ENCODE data around the gene NLGN3.

The NLGN3 gene

DNA sequence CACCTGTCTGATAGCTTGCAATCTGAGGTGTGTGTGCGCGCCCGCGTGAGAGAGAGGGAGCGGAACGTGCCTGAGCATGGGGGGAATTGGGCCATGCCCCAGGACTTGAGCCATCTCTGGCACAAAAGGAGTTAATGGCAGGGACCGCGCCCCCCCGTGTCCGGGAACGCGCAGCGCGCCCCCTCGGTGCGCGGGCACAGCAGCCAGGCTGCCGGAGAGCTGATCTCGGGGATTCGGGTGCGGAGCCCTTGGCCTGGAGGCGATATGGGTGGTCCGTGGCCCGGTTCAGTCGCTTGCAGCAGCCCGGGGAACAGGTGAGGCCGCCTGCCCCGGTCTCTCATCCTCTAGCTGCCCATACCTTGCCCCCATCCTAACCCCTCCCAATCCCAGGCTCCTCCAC is at the start of gene NLGN3:
Gene NLGN3, plus strand, starts transcription at position 191 of the 400 bp plus-strand sequence. CDS start 2,909 bp downstream, outside the sequence.
- H3K27ac Mint-ChIP-seq = peak within 1 kb of the TSS; percentile 89 to 94 (median 93)
- peaks cover 10% of the 10 kb centered on the region for H3K36me3 Mint-ChIP-seq (ENCODE audit: low read depth)
- no peaks in the 10 kb centered on the region for H3K27me3 Mint-ChIP-seq (ENCODE audit: low read depth)
- TF ChIP-seq, protein P1, sequence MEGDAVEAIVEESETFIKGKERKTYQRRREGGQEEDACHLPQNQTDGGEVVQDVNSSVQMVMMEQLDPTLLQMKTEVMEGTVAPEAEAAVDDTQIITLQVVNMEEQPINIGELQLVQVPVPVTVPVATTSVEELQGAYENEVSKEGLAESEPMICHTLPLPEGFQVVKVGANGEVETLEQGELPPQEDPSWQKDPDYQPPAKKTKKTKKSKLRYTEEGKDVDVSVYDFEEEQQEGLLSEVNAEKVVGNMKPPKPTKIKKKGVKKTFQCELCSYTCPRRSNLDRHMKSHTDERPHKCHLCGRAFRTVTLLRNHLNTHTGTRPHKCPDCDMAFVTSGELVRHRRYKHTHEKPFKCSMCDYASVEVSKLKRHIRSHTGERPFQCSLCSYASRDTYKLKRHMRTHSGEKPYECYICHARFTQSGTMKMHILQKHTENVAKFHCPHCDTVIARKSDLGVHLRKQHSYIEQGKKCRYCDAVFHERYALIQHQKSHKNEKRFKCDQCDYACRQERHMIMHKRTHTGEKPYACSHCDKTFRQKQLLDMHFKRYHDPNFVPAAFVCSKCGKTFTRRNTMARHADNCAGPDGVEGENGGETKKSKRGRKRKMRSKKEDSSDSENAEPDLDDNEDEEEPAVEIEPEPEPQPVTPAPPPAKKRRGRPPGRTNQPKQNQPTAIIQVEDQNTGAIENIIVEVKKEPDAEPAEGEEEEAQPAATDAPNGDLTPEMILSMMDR (IDR thresholded peaks at IDR 0.05; ENCODE audit: unreplicated experiment in 3 of 3) = no peak
- peak within 1 kb of the TSS; percentile 78 to 87 (median 85) for H3K4me3 Mint-ChIP-seq
- H3K9me3 Mint-ChIP-seq = peaks cover 2% of the 10 kb centered on the region
- peaks cover 21% of the 10 kb centered on the region for H3K4me1 Mint-ChIP-seq

DNA sequence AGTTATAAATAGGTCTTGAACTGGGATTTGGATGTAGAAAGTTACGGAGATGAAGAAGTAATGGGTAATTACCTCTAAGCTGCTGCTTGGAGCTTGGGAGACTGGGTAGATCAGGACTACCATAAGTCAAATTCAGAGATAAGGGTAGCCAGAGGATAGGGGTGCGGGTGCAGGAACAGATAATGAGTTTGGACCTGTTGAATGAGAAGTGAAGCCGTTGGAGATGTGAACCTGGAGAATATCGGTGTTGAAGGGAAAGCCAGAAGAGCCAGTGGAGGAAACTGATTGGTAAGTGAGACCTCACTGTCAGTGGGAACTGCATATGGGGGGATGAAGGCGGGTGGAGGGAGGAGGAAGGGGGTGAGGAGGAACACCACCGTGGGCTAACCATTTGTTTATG is 49.6 kb upstream of the NLGN3 start:
- peaks cover 14% of the 10 kb centered on the region for H3K4me1 Mint-ChIP-seq
- peaks cover 16% of the 10 kb centered on the region for H3K9me3 Mint-ChIP-seq
- H3K27me3 Mint-ChIP-seq (ENCODE audit: low read depth) = peaks cover 5% of the 10 kb centered on the region
- H3K27ac Mint-ChIP-seq = no peak overlapping the region
- no peaks in the 10 kb centered on the region for H3K36me3 Mint-ChIP-seq (ENCODE audit: low read depth)
- peak overlapping the region; percentile 90 to 97 (median 96) for H3K4me3 Mint-ChIP-seq
- TF ChIP-seq, protein P1 (IDR thresholded peaks at IDR 0.05; ENCODE audit: unreplicated experiment in 3 of 3) = no peak

DNA sequence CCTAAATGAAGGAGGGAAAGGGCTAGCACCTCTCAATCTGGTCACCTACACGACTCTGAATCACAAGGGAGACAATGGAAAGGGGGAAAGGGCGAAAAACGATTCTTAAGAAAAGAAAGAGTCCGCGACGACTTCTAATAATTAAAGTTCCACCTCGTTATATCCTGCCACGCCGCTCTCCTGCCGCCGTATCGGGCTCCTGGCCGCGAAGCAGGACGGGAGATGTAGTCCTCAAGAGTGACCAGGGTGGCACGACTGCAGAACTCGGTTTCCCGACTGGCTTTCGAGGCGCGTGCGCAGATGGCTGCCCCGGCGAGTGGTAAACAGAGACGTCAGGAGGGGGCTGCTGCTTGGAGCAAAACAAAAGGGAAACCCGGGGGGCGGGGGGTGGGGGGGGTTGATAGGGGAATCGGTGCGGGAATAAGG is 49.1 kb upstream of the NLGN3 start, which contains the start of gene FOXO4:
Gene FOXO4, plus strand, starts transcription at position 297 of the 426 bp plus-strand sequence. CDS start 678 bp downstream, outside the sequence.
- peak within 1 kb of the TSS; percentile 90 to 97 (median 96) for H3K4me3 Mint-ChIP-seq
- TF ChIP-seq, protein P1 (IDR thresholded peaks at IDR 0.05; ENCODE audit: unreplicated experiment in 3 of 3) = no peak
- peaks cover 5% of the 10 kb centered on the region for H3K27me3 Mint-ChIP-seq (ENCODE audit: low read depth)
- H3K9me3 Mint-ChIP-seq = peaks cover 16% of the 10 kb centered on the region
- H3K27ac Mint-ChIP-seq = peak within 1 kb of the TSS; percentile 62 to 89 (median 83)
- H3K4me1 Mint-ChIP-seq = peaks cover 17% of the 10 kb centered on the region
- no peaks in the 10 kb centered on the region for H3K36me3 Mint-ChIP-seq (ENCODE audit: low read depth)

DNA sequence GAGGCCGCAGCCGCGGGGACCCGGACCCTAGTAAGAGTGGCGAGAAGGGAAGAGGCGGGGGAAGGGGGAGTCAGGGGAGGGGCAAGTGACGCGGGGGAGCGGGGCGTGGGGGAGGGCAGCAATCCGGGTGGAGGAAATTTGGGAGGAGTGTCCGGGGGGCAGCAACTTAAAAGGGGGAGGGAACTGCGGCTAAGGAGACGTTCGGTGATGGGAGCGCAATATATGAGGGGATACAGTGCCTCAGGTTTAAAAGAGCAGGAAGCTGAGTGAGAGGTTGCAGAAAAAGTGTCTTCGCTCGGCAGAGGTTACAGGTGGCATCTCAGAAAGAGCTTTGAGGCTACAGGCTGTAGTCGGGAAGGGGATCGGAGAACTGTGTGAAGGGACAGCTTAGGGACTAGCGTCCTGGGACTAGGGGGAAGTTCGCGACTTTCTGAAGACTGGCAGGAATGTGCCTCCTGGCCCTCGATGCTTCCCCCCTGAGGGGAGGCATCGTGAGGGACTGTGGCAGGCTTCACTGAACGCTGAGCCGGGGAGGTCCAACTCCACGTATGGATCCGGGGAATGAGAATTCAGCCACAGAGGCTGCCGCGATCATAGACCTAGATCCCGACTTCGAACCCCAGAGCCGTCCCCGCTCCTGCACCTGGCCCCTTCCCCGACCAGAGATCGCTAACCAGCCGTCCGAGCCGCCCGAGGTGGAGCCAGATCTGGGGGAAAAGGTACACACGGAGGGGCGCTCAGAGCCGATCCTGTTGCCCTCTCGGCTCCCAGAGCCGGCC is 48.5 kb upstream of the NLGN3 start:
- TF ChIP-seq, protein P1 (IDR thresholded peaks at IDR 0.05; ENCODE audit: unreplicated experiment in 3 of 3) = no peak
- Mint-ChIP-seq H3K36me3 (ENCODE audit: low read depth) (no peaks in the 10 kb centered on the region), H3K27ac (peak overlapping the region; percentile 62 to 89 (median 83)), H3K27me3 (ENCODE audit: low read depth) (peaks cover 5% of the 10 kb centered on the region), H3K4me1 (peaks cover 23% of the 10 kb centered on the region), H3K4me3 (peak overlapping the region; percentile 90 to 97 (median 96)), H3K9me3 (peaks cover 15% of the 10 kb centered on the region)

DNA sequence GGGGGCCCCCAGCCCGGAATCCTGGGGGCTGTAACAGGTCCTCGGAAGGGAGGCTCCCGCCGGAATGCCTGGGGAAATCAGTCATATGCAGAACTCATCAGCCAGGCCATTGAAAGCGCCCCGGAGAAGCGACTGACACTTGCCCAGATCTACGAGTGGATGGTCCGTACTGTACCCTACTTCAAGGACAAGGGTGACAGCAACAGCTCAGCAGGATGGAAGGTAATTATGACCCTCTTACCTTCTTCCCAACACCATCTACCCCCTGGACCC is 47.9 kb upstream of the NLGN3 start:
- Mint-ChIP-seq H3K4me3 (peak overlapping the region; percentile 90 to 97 (median 96)), H3K27ac (peak overlapping the region in 2 of 3 experiments; percentile 10 to 47), H3K36me3 (ENCODE audit: low read depth) (no peaks in the 10 kb centered on the region), H3K9me3 (peaks cover 10% of the 10 kb centered on the region), H3K27me3 (ENCODE audit: low read depth) (peaks cover 5% of the 10 kb centered on the region), H3K4me1 (peaks cover 28% of the 10 kb centered on the region)
- TF ChIP-seq, protein P1 (IDR thresholded peaks at IDR 0.05; ENCODE audit: unreplicated experiment in 3 of 3) = no peak
